CD4-positive, alpha-beta T cell (primary cell): ENCODE results near the gene LRRC25. TPM values are rescaled to one million over a fixed set of nuclear protein-coding genes. Genes with fewer than 3 reads are reported as not detected.

Experiments
- ATAC-seq: fragments of 200-7000 bp; cut with Tn5 transposase; one replicate; pipeline ENCODE4 v1.10.0; 2022; ENCODE audit warnings: mild to moderate bottlenecking; ENCODE audit not compliant: poor library complexity
- CTCF ChIA-PET: fragments of 350-600 bp; sonication (Branson Sonifier 250); formaldehyde crosslinking; loops from one replicate; lab custom pipeline; 2021; ENCODE audit warnings: antibody characterized with exemption, inconsistent platforms; lab: Charles Lee
- POLR2A ChIA-PET: fragments of 350-600 bp; sonication (Branson Sonifier 250); formaldehyde crosslinking; loops from one replicate; lab custom pipeline; 2021; ENCODE audit warnings: antibody characterized with exemption, inconsistent platforms; lab: Charles Lee
- DNase-seq, 14 experiments: peaks; one replicate each; pipeline ENCODE4 v3.0.0-alpha.2; 2013 to 2020; ENCODE audit warnings: mixed read lengths in 2 of 14
- H3K27ac ChIP-seq, 2 donors: one replicate each; pipeline versions ENCODE4 v1.5.1 to v1.7.0; 2013; ENCODE audit warnings: low read length in 2 of 2, low read depth in 1 of 2, mild to moderate bottlenecking in 1 of 2
- H3K27me3 ChIP-seq, 2 experiments: 1 replicate in 1 of 2; 2 replicates in 1 of 2; pipeline versions ENCODE4 v1.6.1 to v1.7.0; 2013; ENCODE audit warnings: low read length in 2 of 2, control low read depth in 1 of 2, mild to moderate bottlenecking in 1 of 2, moderate library complexity in 1 of 2; ENCODE audit not compliant: insufficient read depth in 2 of 2, control insufficient read depth in 1 of 2
- H3K36me3 ChIP-seq: one replicate; pipeline ENCODE4 v1.6.1; 2013; ENCODE audit warnings: low read length, control low read depth; ENCODE audit not compliant: insufficient read depth
- H3K4me1 ChIP-seq: one replicate; pipeline ENCODE4 v1.6.1; 2013; ENCODE audit warnings: low read length, control low read depth; ENCODE audit not compliant: insufficient read depth
- H3K4me3 ChIP-seq: one replicate; pipeline ENCODE4 v1.5.1; 2013; ENCODE audit warnings: mild to moderate bottlenecking, low read length, moderate library complexity
- H3K9me3 ChIP-seq, 2 experiments: 1 replicate in 1 of 2; 2 replicates in 1 of 2; pipeline versions ENCODE4 v1.6.1 to v1.7.0; 2013; ENCODE audit warnings: low read length in 2 of 2, mild to moderate bottlenecking in 2 of 2, control low read depth in 1 of 2, moderate library complexity in 1 of 2; ENCODE audit not compliant: control insufficient read depth in 1 of 2, insufficient read depth in 1 of 2
- H3K27ac Mint-ChIP-seq: one replicate; pipeline ENCODE4 v1.8.0; 2020; ENCODE audit warnings: mixed read lengths
- H3K27me3 Mint-ChIP-seq: one replicate; pipeline ENCODE4 v1.8.0; 2021; ENCODE audit warnings: mixed read lengths
- H3K36me3 Mint-ChIP-seq: one replicate; pipeline ENCODE4 v1.8.0; 2021; ENCODE audit warnings: low read depth, mixed read lengths
- H3K4me1 Mint-ChIP-seq: one replicate; pipeline ENCODE4 v1.8.0; 2021; ENCODE audit warnings: low read depth, mixed read lengths
- H3K4me3 Mint-ChIP-seq: one replicate; pipeline ENCODE4 v1.8.0; 2020; ENCODE audit warnings: mild to moderate bottlenecking, mixed read lengths
- H3K9me3 Mint-ChIP-seq: one replicate; pipeline ENCODE4 v1.8.0; 2020; ENCODE audit warnings: mixed read lengths
- CTCF ChIP-seq: fragments of 200-600 bp; IDR thresholded peaks from one replicate; pipeline ENCODE4 v1.8.0; 2022; ENCODE audit warnings: antibody characterized with exemption, mild to moderate bottlenecking
- intact Hi-C, 2 experiments: fragments of 100-400 bp; cut with DNase I in 1 of 2; cut with micrococcal nuclease in 1 of 2; formaldehyde crosslinking; loops; one replicate each; pipeline versions ENCODE4 v1.15.1 to v1.9.0; 2023 to 2025; cut with DNase I, micrococcal nuclease
- total RNA-seq, 174 experiments: library from RNA in 2 of 174; stranded (reverse) in 2 of 174; gene quantifications; one replicate each; pipeline ENCODE4 v1.2.3 and lab custom pipeline; 2021 to 2026

The LRRC25 gene
- total RNA-seq, 2 experiments from 2014 or later = 0.82 to 0.92 TPM

- peak in 1 of 14 experiments; percentile 47 for DNase-seq
- CTCF ChIA-PET = interaction anchor here (1.1 to 3.1 kb wide), 3 partner anchors 12 to 51 kb away, joined by 3 to 10 read pairs (median 8); partner anchors contain the start of gene SSBP4
- no peak for TF ChIP-seq CTCF
- Histone ChIP-seq H3K9me3 (peaks cover 0 to 8% of the 10 kb centered on the region in 2 experiments), H3K27me3 (no peaks in the 10 kb centered on the region), H3K36me3 (peaks cover 13% of the 10 kb centered on the region), H3K4me3 (no peak overlapping the region), H3K27ac (no peak overlapping the region), H3K4me1 (peaks cover 48% of the 10 kb centered on the region)
- Mint-ChIP-seq H3K36me3 (peaks cover 17% of the 10 kb centered on the region), H3K27me3 (no peaks in the 10 kb centered on the region), H3K4me3 (peak overlapping the region; percentile 71), H3K9me3 (no peaks in the 10 kb centered on the region), H3K4me1 (peaks cover 38% of the 10 kb centered on the region), H3K27ac (peak overlapping the region; percentile 81)
- POLR2A ChIA-PET = interaction anchor here (2.1 kb wide), 1 partner anchor 20 kb away, joined by 10 read pairs; the partner anchor contains the start of gene SSBP4
- no peak for ATAC-seq
- intact Hi-C loops = no loop called here
Measured at GRCh38 chr19:18439025-18439909, 41.8 kb upstream of the LRRC25 start.

GRCh38 chr19:18438331-18439024 is 41.1 kb upstream of the LRRC25 start:
- no peak overlapping the region for H3K27ac ChIP-seq
- intact Hi-C loops = no loop called here
- H3K27me3 ChIP-seq = no peaks in the 10 kb centered on the region
- H3K4me3 Mint-ChIP-seq = peak overlapping the region; percentile 71
- ATAC-seq = no peak
- POLR2A ChIA-PET = interaction anchor here (0.6 kb wide), 1 partner anchor 263 kb away, joined by 5 read pairs; no protein-coding TSS in a partner anchor
- peaks cover 6% of the 10 kb centered on the region for H3K36me3 ChIP-seq
- no peaks in the 10 kb centered on the region for H3K27me3 Mint-ChIP-seq
- peaks cover 0 to 8% of the 10 kb centered on the region in 2 experiments for H3K9me3 ChIP-seq
- peaks cover 52% of the 10 kb centered on the region for H3K4me1 ChIP-seq
- no peaks in the 10 kb centered on the region for H3K9me3 Mint-ChIP-seq
- H3K27ac Mint-ChIP-seq = no peak overlapping the region
- peak in 1 of 14 experiments; percentile 58 for DNase-seq
- CTCF ChIA-PET = interaction anchor here (1.1 to 3.1 kb wide), 2 partner anchors 20 to 50 kb away, joined by 3 to 10 read pairs; partner anchors contain the start of gene SSBP4
- peak overlapping the region; percentile 68 for H3K4me3 ChIP-seq
- no peak for TF ChIP-seq CTCF
- H3K4me1 Mint-ChIP-seq = peaks cover 41% of the 10 kb centered on the region
- peaks cover 11% of the 10 kb centered on the region for H3K36me3 Mint-ChIP-seq
